ENCODE results near the gene MRTO4.
A peak's percentile ranks its signal among the peaks of the same experiment; 100 is the strongest.
"Not testable (repeated sequence)": the region's sequence is repeated elsewhere in the genome, so short reads cannot be mapped to it uniquely, and the experiment has no call there.

MRTO4 gene

DNA sequence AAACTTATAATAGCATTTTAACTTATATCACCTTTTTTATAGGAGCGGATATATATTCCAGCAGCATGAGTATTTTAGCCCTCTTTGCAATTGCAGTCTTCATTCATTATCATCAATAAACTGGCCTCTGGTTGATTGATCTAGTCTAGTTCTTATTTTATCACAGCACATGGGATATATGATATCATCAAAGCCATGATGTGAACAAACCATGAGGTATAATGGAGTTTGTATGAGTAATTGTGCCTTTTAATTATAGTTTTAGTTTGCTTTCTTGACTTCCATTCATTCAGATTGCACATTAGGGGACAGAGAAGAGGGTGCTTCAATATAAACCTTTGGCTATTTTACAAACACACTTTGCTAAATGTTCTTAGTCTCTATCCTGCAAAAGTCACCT, 38.0 kb upstream of the MRTO4 start:
- no peak for DNase-seq (ENCODE audit: low read depth in 2 of 2)
- TF ChIP-seq, protein P1, sequence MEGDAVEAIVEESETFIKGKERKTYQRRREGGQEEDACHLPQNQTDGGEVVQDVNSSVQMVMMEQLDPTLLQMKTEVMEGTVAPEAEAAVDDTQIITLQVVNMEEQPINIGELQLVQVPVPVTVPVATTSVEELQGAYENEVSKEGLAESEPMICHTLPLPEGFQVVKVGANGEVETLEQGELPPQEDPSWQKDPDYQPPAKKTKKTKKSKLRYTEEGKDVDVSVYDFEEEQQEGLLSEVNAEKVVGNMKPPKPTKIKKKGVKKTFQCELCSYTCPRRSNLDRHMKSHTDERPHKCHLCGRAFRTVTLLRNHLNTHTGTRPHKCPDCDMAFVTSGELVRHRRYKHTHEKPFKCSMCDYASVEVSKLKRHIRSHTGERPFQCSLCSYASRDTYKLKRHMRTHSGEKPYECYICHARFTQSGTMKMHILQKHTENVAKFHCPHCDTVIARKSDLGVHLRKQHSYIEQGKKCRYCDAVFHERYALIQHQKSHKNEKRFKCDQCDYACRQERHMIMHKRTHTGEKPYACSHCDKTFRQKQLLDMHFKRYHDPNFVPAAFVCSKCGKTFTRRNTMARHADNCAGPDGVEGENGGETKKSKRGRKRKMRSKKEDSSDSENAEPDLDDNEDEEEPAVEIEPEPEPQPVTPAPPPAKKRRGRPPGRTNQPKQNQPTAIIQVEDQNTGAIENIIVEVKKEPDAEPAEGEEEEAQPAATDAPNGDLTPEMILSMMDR (IDR thresholded peaks at IDR 0.05; ENCODE audit: low read depth, low read length): no peak
- H3K4me3 ChIP-seq (replicated peaks in 1 of 2; ENCODE audit: low read depth in 2 of 2, low read length in 2 of 2): no peak overlapping the region

DNA sequence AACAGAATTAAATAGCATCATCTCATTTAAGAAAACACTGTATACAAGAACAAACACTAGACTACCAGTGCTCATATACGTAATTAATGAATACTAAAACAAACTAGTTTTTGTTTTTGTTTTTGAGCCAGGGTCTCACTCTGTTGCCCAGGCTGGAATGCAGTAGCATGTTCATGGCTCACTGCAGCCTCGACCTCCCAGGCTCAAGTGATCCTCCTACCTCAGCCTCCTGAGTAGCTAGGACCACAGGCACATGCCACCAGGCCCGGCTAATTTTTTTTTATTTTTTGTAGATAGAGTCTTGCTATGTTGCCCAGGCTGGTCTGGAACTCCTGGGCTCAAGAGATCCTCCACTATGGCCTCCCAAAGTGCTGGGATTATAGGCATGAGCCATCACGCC, 35.0 kb upstream of the MRTO4 start:
- H3K4me3 ChIP-seq (replicated peaks in 1 of 2; ENCODE audit: low read depth in 2 of 2, low read length in 2 of 2); DNase-seq (ENCODE audit: low read depth in 2 of 2): not testable (repeated sequence)

DNA sequence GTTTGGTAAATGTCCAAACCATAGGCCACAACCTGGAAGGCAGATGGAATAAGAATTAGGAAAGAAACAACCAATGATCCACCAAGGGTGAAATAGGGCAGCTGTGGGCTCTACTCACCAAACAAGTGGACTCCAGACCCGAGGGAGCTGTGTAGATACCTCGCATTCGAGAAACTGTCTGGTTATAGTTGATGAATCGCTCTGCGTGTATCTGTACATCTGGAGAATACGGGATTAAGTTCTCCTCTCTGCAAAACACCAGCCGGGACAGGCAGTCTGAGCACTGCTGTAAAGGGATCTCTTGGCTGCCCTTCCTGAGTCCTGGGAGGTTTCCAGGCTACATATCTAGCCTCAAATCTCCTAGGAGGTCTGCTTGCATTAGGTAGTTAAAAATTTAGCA, 32.2 kb upstream of the MRTO4 start:
- no peak overlapping the region for H3K4me3 ChIP-seq (replicated peaks in 1 of 2; ENCODE audit: low read depth in 2 of 2, low read length in 2 of 2)
- DNase-seq (ENCODE audit: low read depth in 2 of 2): no peak
- TF ChIP-seq, protein P1 (IDR thresholded peaks at IDR 0.05; ENCODE audit: low read depth, low read length): no peak

DNA sequence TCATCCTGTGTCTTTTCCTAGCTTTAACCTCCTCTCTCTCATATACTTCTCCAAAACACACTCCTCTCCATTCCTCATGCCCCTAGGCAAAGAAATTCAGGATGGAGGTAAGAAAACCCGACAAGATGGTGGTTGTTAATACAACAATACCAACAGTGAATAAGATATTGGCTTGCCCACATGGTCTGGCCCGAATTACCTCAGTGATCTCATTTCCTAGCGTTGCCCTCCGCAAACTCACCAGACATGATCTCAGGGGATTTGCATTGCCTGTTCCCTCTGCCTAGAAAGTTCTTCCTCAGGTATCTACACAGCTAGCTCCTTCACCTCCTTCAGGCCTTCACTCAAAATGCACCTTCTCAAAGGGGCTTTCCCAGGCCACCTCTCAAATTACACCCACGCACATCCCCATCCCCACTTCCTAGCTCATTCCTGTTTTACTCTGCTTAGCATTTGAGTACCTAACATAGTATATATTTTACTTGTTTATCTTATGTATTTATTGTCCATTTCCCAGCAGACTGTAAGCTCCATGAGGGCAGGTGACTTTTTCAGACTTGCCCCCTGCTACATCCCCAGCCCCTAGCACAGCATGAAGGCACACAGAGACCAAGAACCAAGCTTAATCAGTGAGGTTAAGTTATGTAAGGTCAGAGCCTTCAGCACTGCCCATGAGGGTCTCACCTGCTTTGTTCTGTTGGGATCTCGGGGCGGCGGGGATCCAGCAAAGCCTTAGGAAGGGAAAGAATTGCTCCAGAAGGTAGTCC, 31.3 kb upstream of the MRTO4 start:
- no peak overlapping the region for H3K4me3 ChIP-seq (replicated peaks in 1 of 2; ENCODE audit: low read depth in 2 of 2, low read length in 2 of 2)
- no peak for DNase-seq (ENCODE audit: low read depth in 2 of 2)
- TF ChIP-seq, protein P1 (IDR thresholded peaks at IDR 0.05; ENCODE audit: low read depth, low read length): no peak

DNA sequence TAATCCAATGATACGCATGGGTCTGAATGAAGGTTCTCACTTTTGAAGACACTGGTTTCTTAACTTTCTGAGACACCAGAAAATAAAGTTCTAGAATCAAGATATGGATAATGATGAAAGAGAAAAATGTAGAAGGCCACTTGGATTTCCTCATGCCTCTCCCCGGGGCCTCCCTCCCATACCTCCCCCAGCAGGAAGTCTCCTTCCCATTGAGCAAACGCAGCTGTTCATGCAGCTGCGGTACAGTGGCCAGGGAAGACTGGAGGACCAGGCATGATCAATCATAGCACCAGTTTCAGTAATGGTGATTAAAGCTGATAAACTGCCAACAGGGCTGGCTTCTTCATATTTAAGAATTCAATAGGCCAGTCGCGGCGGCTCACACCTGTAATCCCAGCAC, 30.6 kb upstream of the MRTO4 start:
- no peak overlapping the region for H3K4me3 ChIP-seq (replicated peaks in 1 of 2; ENCODE audit: low read depth in 2 of 2, low read length in 2 of 2)
- peak; percentile 58 to 69 for DNase-seq (ENCODE audit: low read depth in 2 of 2)
- TF ChIP-seq, protein P1 (IDR thresholded peaks at IDR 0.05; ENCODE audit: low read depth, low read length): no peak

DNA sequence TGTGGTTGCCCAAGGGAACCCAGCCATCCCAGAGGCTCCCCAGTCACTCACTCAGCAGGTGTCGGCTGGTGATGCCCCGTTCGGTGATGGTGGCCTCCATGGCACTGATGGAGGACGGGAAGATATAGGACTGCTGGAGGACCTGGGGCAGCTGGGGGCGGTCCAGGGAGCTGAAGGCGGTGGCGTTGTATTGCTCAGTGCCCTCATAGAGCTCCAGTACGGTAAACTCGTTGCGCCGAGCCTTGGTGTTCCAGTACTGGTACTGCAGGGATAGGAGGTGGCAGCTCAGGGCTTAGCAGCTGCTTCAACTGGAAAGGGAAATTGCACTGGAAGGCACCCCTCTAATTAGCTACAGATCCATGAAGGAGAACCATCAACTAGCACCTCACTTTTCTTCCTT, 29.0 kb upstream of the MRTO4 start:
- TF ChIP-seq, protein P1 (IDR thresholded peaks at IDR 0.05; ENCODE audit: low read depth, low read length): no peak
- H3K4me3 ChIP-seq (replicated peaks in 1 of 2; ENCODE audit: low read depth in 2 of 2, low read length in 2 of 2): no peak overlapping the region
- no peak for DNase-seq (ENCODE audit: low read depth in 2 of 2)

DNA sequence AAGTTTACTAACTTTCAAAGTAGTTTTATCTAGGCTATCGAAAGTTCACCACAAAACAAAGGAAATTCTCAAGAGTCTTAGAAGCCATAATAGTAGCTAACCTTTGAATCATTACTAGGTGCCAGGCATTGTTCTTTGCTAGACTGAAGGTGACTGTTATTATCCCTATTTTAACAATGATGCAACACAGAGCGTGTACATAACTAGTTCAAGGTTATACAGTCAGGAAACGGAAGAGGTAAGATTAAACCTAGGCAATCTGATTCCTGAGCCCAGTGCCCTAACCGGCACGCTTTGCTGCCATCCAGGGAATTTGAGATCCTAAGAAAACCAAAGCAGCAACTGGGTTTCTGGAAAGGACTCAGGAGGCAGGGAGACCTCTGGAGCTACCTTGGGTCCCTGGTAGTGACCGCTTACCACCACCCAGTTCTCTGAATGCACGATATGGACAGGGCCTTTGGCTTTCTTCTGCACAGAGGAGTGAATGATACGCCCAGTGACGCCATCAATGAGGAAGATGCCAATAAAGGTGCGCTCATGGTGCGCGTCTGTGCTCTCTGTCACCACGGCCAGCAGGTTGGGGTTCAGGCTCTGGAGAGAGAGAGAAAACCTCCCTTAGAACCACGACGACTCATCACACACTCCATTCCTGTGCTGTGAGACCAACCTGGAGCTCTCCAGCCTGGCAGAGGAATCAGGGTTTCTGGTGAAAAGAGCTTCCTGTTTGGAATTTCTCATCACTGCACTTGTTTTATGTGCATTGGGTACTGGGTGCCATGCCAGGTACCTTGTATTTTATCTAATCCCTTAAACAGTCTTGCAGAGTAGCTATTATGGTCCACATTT, 28.4 kb upstream of the MRTO4 start:
- H3K4me3 ChIP-seq (replicated peaks in 1 of 2; ENCODE audit: low read depth in 2 of 2, low read length in 2 of 2): no peak overlapping the region
- TF ChIP-seq, protein P1 (IDR thresholded peaks at IDR 0.05; ENCODE audit: low read depth, low read length): no peak
- DNase-seq (ENCODE audit: low read depth in 2 of 2): peak in 1 of 2 donors; percentile 22

All from cardiac fibroblast (primary cell).